ENCODE measurements around the gene GPR85.
"Not testable (repeated sequence)": the region's sequence is repeated elsewhere in the genome, so short reads cannot be mapped to it uniquely, and the experiment has no call there.

Gene GPR85

GRCh38 chr7:113060100-113060499 lies 26.5 kb downstream of the GPR85 start:
- Histone ChIP-seq H3K36me3 (ENCODE audit: insufficient read depth, low read length) (no peaks in the 10 kb centered on the region), H2AFZ (ENCODE audit: low read depth, low read length) (no peak overlapping the region), H3K79me2 (ENCODE audit: insufficient read depth, low read length) (no peaks in the 10 kb centered on the region), H4K20me1 (ENCODE audit: insufficient read depth, low read length) (no peaks in the 10 kb centered on the region), H3K4me3 (ENCODE audit: low read depth in 1 of 2, low read length in 2 of 2) (no peak overlapping the region), H3K4me2 (ENCODE audit: insufficient read depth, low read length) (no peak overlapping the region), H3K27ac (ENCODE audit: low read length) (no peak overlapping the region), H3K9me3 (ENCODE audit: insufficient read depth, low read length, severe bottlenecking) (no peaks in the 10 kb centered on the region), H3K4me1 (ENCODE audit: insufficient read depth, low read length) (no peaks in the 10 kb centered on the region), H3K27me3 (ENCODE audit: insufficient read depth, low read length, poor library complexity) (no peaks in the 10 kb centered on the region), H3K9ac (ENCODE audit: low read depth, low read length) (no peak overlapping the region)
- no peak for ATAC-seq (ENCODE audit: insufficient read depth, low read depth)
- no peak for DNase-seq
- TF ChIP-seq EZH2 (IDR thresholded peaks at IDR 0.05; ENCODE audit: borderline replicate concordance, low read depth, low read length, severe bottlenecking): no peak
- TF ChIP-seq CTCF (IDR thresholded peaks at IDR 0.05; ENCODE audit: borderline replicate concordance, extremely low read depth, low read length, poor library complexity, severe bottlenecking): no peak

GRCh38 chr7:113054938-113055337 lies 31.7 kb downstream of the GPR85 start:
- DNase-seq (no peak), ATAC-seq (ENCODE audit: insufficient read depth, low read depth) (no peak)
- no peaks in the 10 kb centered on the region for H3K9me3 ChIP-seq (ENCODE audit: insufficient read depth, low read length, severe bottlenecking)
- no peak overlapping the region for H3K4me3 ChIP-seq (ENCODE audit: low read depth in 1 of 2, low read length in 2 of 2)
- no peaks in the 10 kb centered on the region for H3K79me2 ChIP-seq (ENCODE audit: insufficient read depth, low read length)
- H3K4me2 ChIP-seq (ENCODE audit: insufficient read depth, low read length): no peak overlapping the region
- TF ChIP-seq CTCF (IDR thresholded peaks at IDR 0.05; ENCODE audit: borderline replicate concordance, extremely low read depth, low read length, poor library complexity, severe bottlenecking) (no peak), EZH2 (IDR thresholded peaks at IDR 0.05; ENCODE audit: borderline replicate concordance, low read depth, low read length, severe bottlenecking) (no peak)
- H2AFZ ChIP-seq (ENCODE audit: low read depth, low read length): no peak overlapping the region
- H3K4me1 ChIP-seq (ENCODE audit: insufficient read depth, low read length): no peaks in the 10 kb centered on the region
- no peaks in the 10 kb centered on the region for H4K20me1 ChIP-seq (ENCODE audit: insufficient read depth, low read length)
- no peaks in the 10 kb centered on the region for H3K36me3 ChIP-seq (ENCODE audit: insufficient read depth, low read length)
- H3K27me3 ChIP-seq (ENCODE audit: insufficient read depth, low read length, poor library complexity): no peaks in the 10 kb centered on the region
- no peak overlapping the region for H3K27ac ChIP-seq (ENCODE audit: low read length)
- no peak overlapping the region for H3K9ac ChIP-seq (ENCODE audit: low read depth, low read length)

GRCh38 chr7:113054272-113054671 lies 32.4 kb downstream of the GPR85 start:
- H3K27ac ChIP-seq (ENCODE audit: low read length); H3K36me3 ChIP-seq (ENCODE audit: insufficient read depth, low read length); H3K4me3 ChIP-seq (ENCODE audit: low read depth in 1 of 2, low read length in 2 of 2); H3K79me2 ChIP-seq (ENCODE audit: insufficient read depth, low read length); H3K9me3 ChIP-seq (ENCODE audit: insufficient read depth, low read length, severe bottlenecking); H3K27me3 ChIP-seq (ENCODE audit: insufficient read depth, low read length, poor library complexity); DNase-seq; H2AFZ ChIP-seq (ENCODE audit: low read depth, low read length); H3K4me1 ChIP-seq (ENCODE audit: insufficient read depth, low read length); H3K4me2 ChIP-seq (ENCODE audit: insufficient read depth, low read length); H4K20me1 ChIP-seq (ENCODE audit: insufficient read depth, low read length); ATAC-seq (ENCODE audit: insufficient read depth, low read depth); H3K9ac ChIP-seq (ENCODE audit: low read depth, low read length): not testable (repeated sequence)

- not testable (repeated sequence) for H3K4me1 ChIP-seq (ENCODE audit: insufficient read depth, low read length); H4K20me1 ChIP-seq (ENCODE audit: insufficient read depth, low read length); H3K27me3 ChIP-seq (ENCODE audit: insufficient read depth, low read length, poor library complexity); H3K36me3 ChIP-seq (ENCODE audit: insufficient read depth, low read length); H3K4me3 ChIP-seq (ENCODE audit: low read depth in 1 of 2, low read length in 2 of 2); H3K27ac ChIP-seq (ENCODE audit: low read length); H3K9ac ChIP-seq (ENCODE audit: low read depth, low read length); H2AFZ ChIP-seq (ENCODE audit: low read depth, low read length); H3K4me2 ChIP-seq (ENCODE audit: insufficient read depth, low read length); ATAC-seq (ENCODE audit: insufficient read depth, low read depth); H3K79me2 ChIP-seq (ENCODE audit: insufficient read depth, low read length); DNase-seq; H3K9me3 ChIP-seq (ENCODE audit: insufficient read depth, low read length, severe bottlenecking)
These were observed 37.4 kb downstream of the GPR85 start for GRCh38 chr7:113049221-113049620.
